ENCODE results near the gene OSMR.

The OSMR gene

GRCh38 chr5:38874948-38875456 is 29.2 kb downstream of the OSMR start:
- DNase-seq = no peak

- DNase-seq = no peak
Measured at GRCh38 chr5:38878391-38879077, 32.7 kb downstream of the OSMR start.

GRCh38 chr5:38879078-38879460 is 33.3 kb downstream of the OSMR start:
- no peak for DNase-seq

- DNase-seq = no peak
Measured at GRCh38 chr5:38883842-38884241, 38.0 kb downstream of the OSMR start.

- no peak for DNase-seq
Measured at GRCh38 chr5:38885208-38885607, 39.4 kb downstream of the OSMR start.

- DNase-seq = no peak
Measured at GRCh38 chr5:38888041-38888440, 42.2 kb downstream of the OSMR start.

GRCh38 chr5:38889424-38889823 is 43.6 kb downstream of the OSMR start:
- DNase-seq = no peak

GRCh38 chr5:38891563-38891962 is 45.8 kb downstream of the OSMR start:
- DNase-seq = no peak

GRCh38 chr5:38892363-38892762 is 46.6 kb downstream of the OSMR start:
- no peak for DNase-seq

- no peak for DNase-seq
Measured at GRCh38 chr5:38896760-38897159, 50.9 kb downstream of the OSMR start.

- no peak for DNase-seq
Measured at GRCh38 chr5:38899936-38900335, 54.1 kb downstream of the OSMR start.

- peak; percentile 37 for DNase-seq
Measured at GRCh38 chr5:38905516-38905915, 59.7 kb downstream of the OSMR start.

- DNase-seq = no peak
Measured at GRCh38 chr5:38906503-38906902, 60.7 kb downstream of the OSMR start.

GRCh38 chr5:38911933-38912332 is 66.1 kb downstream of the OSMR start:
- DNase-seq = no peak

GRCh38 chr5:38913714-38914113 is 67.9 kb downstream of the OSMR start:
- no peak for DNase-seq

- no peak for DNase-seq
Measured at GRCh38 chr5:38916802-38917201, 71.0 kb downstream of the OSMR start.

GRCh38 chr5:38921174-38921573 is 75.4 kb downstream of the OSMR start:
- DNase-seq = no peak

GRCh38 chr5:38922199-38922598 is 76.4 kb downstream of the OSMR start:
- peak; percentile 47 for DNase-seq

GRCh38 chr5:38923661-38924451 is 78.0 kb downstream of the OSMR start:
- no peak for DNase-seq

- peak; percentile 71 for DNase-seq
Measured at GRCh38 chr5:38925154-38925925, 79.5 kb downstream of the OSMR start.

GRCh38 chr5:38926121-38926520 is 80.3 kb downstream of the OSMR start:
- DNase-seq = peak; percentile 70

GRCh38 chr5:38927470-38927869 is 81.7 kb downstream of the OSMR start:
- no peak for DNase-seq

- DNase-seq = no peak
Measured at GRCh38 chr5:38929838-38930237, 84.0 kb downstream of the OSMR start.

GRCh38 chr5:38931731-38932130 is 85.9 kb downstream of the OSMR start:
- DNase-seq = no peak
